A549 (cell line): ENCODE measurements around the gene MAN1A2.

ENCODE experiments used
- EP300 ChIP-seq, 2 experiments: fragments of >200 bp; sonication (Bioruptor Twin); formaldehyde crosslinking; IDR thresholded peaks; 2 replicates in 1 of 2; 3 replicates in 1 of 2; pipeline ENCODE4 v1.6.1; 2016 to 2017
- RFX5 ChIP-seq: fragments of 450-650 bp; IDR thresholded peaks from 2 replicates; pipeline ENCODE4 v1.7.1; 2014; ENCODE audit warnings: antibody characterized with exemption, mild to moderate bottlenecking, moderate library complexity
- TF ChIP-seq, protein P1 (sequence below): fragments of >200 bp; sonication (Bioruptor Twin); formaldehyde crosslinking; IDR thresholded peaks from 3 replicates; pipeline ENCODE4 v1.5.1; 2016
- TF ChIP-seq, protein P2 (sequence below): fragments of 200-600 bp; sonication (generic); IDR thresholded peaks from 2 replicates; pipeline ENCODE4 v1.6.1; 2016; ENCODE audit warnings: antibody characterized with exemption, mild to moderate bottlenecking, moderate library complexity

DNA sequence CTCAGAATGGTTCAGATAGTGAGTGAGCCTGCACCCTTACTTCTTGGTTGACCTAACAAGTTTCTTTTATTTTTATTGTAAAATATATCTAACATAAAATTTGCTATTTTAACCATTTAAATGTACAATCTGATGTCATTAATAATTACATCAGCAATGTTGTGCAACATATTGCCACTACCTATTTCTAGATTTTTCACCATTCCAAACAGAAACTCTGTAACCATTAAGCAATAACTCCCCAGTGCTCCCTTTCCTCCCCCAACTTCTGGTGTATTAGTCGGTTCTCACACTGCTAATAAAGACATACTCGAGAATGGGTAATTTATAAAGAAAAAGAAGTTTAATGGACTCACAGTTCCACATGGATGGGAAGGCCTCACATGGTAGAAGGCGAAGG, 162.4 kb downstream of the MAN1A2 start:
- TF ChIP-seq, protein P1, sequence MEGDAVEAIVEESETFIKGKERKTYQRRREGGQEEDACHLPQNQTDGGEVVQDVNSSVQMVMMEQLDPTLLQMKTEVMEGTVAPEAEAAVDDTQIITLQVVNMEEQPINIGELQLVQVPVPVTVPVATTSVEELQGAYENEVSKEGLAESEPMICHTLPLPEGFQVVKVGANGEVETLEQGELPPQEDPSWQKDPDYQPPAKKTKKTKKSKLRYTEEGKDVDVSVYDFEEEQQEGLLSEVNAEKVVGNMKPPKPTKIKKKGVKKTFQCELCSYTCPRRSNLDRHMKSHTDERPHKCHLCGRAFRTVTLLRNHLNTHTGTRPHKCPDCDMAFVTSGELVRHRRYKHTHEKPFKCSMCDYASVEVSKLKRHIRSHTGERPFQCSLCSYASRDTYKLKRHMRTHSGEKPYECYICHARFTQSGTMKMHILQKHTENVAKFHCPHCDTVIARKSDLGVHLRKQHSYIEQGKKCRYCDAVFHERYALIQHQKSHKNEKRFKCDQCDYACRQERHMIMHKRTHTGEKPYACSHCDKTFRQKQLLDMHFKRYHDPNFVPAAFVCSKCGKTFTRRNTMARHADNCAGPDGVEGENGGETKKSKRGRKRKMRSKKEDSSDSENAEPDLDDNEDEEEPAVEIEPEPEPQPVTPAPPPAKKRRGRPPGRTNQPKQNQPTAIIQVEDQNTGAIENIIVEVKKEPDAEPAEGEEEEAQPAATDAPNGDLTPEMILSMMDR = no peak
- no peak for TF ChIP-seq RFX5
- TF ChIP-seq, protein P2, sequence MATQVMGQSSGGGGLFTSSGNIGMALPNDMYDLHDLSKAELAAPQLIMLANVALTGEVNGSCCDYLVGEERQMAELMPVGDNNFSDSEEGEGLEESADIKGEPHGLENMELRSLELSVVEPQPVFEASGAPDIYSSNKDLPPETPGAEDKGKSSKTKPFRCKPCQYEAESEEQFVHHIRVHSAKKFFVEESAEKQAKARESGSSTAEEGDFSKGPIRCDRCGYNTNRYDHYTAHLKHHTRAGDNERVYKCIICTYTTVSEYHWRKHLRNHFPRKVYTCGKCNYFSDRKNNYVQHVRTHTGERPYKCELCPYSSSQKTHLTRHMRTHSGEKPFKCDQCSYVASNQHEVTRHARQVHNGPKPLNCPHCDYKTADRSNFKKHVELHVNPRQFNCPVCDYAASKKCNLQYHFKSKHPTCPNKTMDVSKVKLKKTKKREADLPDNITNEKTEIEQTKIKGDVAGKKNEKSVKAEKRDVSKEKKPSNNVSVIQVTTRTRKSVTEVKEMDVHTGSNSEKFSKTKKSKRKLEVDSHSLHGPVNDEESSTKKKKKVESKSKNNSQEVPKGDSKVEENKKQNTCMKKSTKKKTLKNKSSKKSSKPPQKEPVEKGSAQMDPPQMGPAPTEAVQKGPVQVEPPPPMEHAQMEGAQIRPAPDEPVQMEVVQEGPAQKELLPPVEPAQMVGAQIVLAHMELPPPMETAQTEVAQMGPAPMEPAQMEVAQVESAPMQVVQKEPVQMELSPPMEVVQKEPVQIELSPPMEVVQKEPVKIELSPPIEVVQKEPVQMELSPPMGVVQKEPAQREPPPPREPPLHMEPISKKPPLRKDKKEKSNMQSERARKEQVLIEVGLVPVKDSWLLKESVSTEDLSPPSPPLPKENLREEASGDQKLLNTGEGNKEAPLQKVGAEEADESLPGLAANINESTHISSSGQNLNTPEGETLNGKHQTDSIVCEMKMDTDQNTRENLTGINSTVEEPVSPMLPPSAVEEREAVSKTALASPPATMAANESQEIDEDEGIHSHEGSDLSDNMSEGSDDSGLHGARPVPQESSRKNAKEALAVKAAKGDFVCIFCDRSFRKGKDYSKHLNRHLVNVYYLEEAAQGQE = no peak
- TF ChIP-seq EP300 (IDR thresholded peaks at IDR 0.05) = no peak
